GM19395 (cell line): ENCODE data around the gene STK35.
"Not testable (repeated sequence)": the region's sequence is repeated elsewhere in the genome, so short reads cannot be mapped to it uniquely, and the experiment has no call there.

Experiments
- ATAC-seq: cut with Tn5 transposase; IDR thresholded peaks from one replicate; pipeline ENCODE4 v1.9.1; 2021; ENCODE audit warnings: mild to moderate bottlenecking, moderate library complexity; ENCODE audit not compliant: unreplicated experiment

The STK35 gene

GRCh38 chr20:2156224-2156623 lies 54.6 kb downstream of the STK35 start:
- ATAC-seq, result no peak

- no peak for ATAC-seq
Measured at GRCh38 chr20:2156666-2157624, 55.3 kb downstream of the STK35 start.

GRCh38 chr20:2162125-2162822 lies 60.6 kb downstream of the STK35 start:
- ATAC-seq, result no peak

- ATAC-seq, result no peak
Measured at GRCh38 chr20:2162823-2163166, 61.2 kb downstream of the STK35 start.

- no peak for ATAC-seq
Measured at GRCh38 chr20:2163312-2163711, 61.7 kb downstream of the STK35 start.

- ATAC-seq, result no peak
Measured at GRCh38 chr20:2163757-2164156, 62.1 kb downstream of the STK35 start.

- no peak for ATAC-seq
Measured at GRCh38 chr20:2164421-2164820, 62.8 kb downstream of the STK35 start.

GRCh38 chr20:2164966-2165365 lies 63.3 kb downstream of the STK35 start:
- no peak for ATAC-seq

GRCh38 chr20:2165871-2166270 lies 64.2 kb downstream of the STK35 start:
- no peak for ATAC-seq

GRCh38 chr20:2167112-2167511 lies 65.5 kb downstream of the STK35 start:
- no peak for ATAC-seq

GRCh38 chr20:2168946-2169345 lies 67.3 kb downstream of the STK35 start:
- ATAC-seq, result no peak

- ATAC-seq, result no peak
Measured at GRCh38 chr20:2169456-2170088, 67.9 kb downstream of the STK35 start.

GRCh38 chr20:2170404-2170803 lies 68.8 kb downstream of the STK35 start:
- ATAC-seq, result no peak

GRCh38 chr20:2171266-2171790 lies 69.7 kb downstream of the STK35 start:
- ATAC-seq, result no peak

GRCh38 chr20:2171840-2172239 lies 70.2 kb downstream of the STK35 start:
- not testable (repeated sequence) for ATAC-seq

GRCh38 chr20:2172305-2173175 lies 70.9 kb downstream of the STK35 start:
- no peak for ATAC-seq

- ATAC-seq, result no peak
Measured at GRCh38 chr20:2173186-2173585, 71.6 kb downstream of the STK35 start.

GRCh38 chr20:2174067-2174466 lies 72.4 kb downstream of the STK35 start:
- ATAC-seq, result no peak

GRCh38 chr20:2176946-2177345 lies 75.3 kb downstream of the STK35 start:
- ATAC-seq, result no peak
